CD14-positive monocyte (primary cell): Measurements from ENCODE around the gene ST3GAL4. TPM values are rescaled to one million over a fixed set of nuclear protein-coding genes. Genes with fewer than 3 reads are reported as not detected.
"Not testable (repeated sequence)": the region's sequence is repeated elsewhere in the genome, so short reads cannot be mapped to it uniquely, and the experiment has no call there.

Source experiments
- DNase-seq, 3 donors: peaks; one replicate each; pipeline ENCODE4 v3.0.0-alpha.2; 2011 to 2022
- H2AFZ ChIP-seq: 2 replicates; pipeline ENCODE4 v1.6.0; 2012; ENCODE audit warnings: mild to moderate bottlenecking, low read depth, low read length, inconsistent platforms; ENCODE audit not compliant: insufficient read depth, poor library complexity, severe bottlenecking
- H3K27ac ChIP-seq, 2 donors: 1 replicate in 1 of 2; 2 replicates in 1 of 2; pipeline ENCODE4 v1.5.1; 2012 to 2013; ENCODE audit warnings: low read length in 2 of 2, control low read depth in 1 of 2, inconsistent platforms in 1 of 2, low read depth in 1 of 2, mild to moderate bottlenecking in 1 of 2
- H3K27me3 ChIP-seq, 2 donors: one replicate each; pipeline versions ENCODE4 v1.6.0 to v1.6.1; 2011 to 2013; ENCODE audit warnings: low read length in 2 of 2; ENCODE audit not compliant: control insufficient read depth in 2 of 2, insufficient read depth in 2 of 2
- H3K36me3 ChIP-seq, 2 donors: replicated peaks in 1 of 2; 1 replicate in 1 of 2; 2 replicates in 1 of 2; pipeline versions ENCODE4 v1.5.1 to v1.6.1; 2012 to 2013; ENCODE audit warnings: low read length in 2 of 2, control low read depth in 1 of 2, inconsistent platforms in 1 of 2, mild to moderate bottlenecking in 1 of 2; ENCODE audit not compliant: insufficient read depth in 2 of 2, control insufficient read depth in 1 of 2
- H3K4me1 ChIP-seq, 2 donors: 1 replicate in 1 of 2; 2 replicates in 1 of 2; pipeline versions ENCODE4 v1.5.1 to v1.6.1; 2012 to 2013; ENCODE audit warnings: low read length in 2 of 2, control low read depth in 1 of 2, inconsistent platforms in 1 of 2, mild to moderate bottlenecking in 1 of 2, moderate library complexity in 1 of 2; ENCODE audit not compliant: insufficient read depth in 2 of 2, control insufficient read depth in 1 of 2
- H3K4me2 ChIP-seq: replicated peaks from 2 replicates; pipeline ENCODE3; 2012; ENCODE audit warnings: low read length, moderate library complexity, mild to moderate bottlenecking; ENCODE audit not compliant: poor library complexity, severe bottlenecking; ENCODE audit errors: extremely low read depth
- H3K4me3 ChIP-seq, 3 experiments: fragments of 200-600 bp in 1 of 3; sonication (generic) in 1 of 3; replicated peaks in 1 of 3; 1 replicate in 2 of 3; 2 replicates in 1 of 3; pipeline ENCODE4 v1.5.1; 2011 to 2013; ENCODE audit warnings: low read length in 3 of 3, mild to moderate bottlenecking in 3 of 3, control low read depth in 2 of 3, low read depth in 2 of 3, inconsistent platforms in 1 of 3, moderate library complexity in 1 of 3
- H3K79me2 ChIP-seq: 2 replicates; pipeline ENCODE4 v1.6.0; 2012; ENCODE audit warnings: mild to moderate bottlenecking, control low read depth, inconsistent platforms, low read length, moderate library complexity; ENCODE audit not compliant: insufficient read depth
- H3K9ac ChIP-seq: 2 replicates; pipeline ENCODE4 v1.6.0; 2017; ENCODE audit warnings: low read length, mild to moderate bottlenecking; ENCODE audit not compliant: insufficient read depth, poor library complexity, severe bottlenecking
- H3K9me3 ChIP-seq, 2 donors: replicated peaks in 1 of 2; 1 replicate in 1 of 2; 2 replicates in 1 of 2; pipeline versions ENCODE4 v1.5.1 to v1.6.1; 2012 to 2013; ENCODE audit warnings: low read length in 2 of 2, control low read depth in 1 of 2; ENCODE audit not compliant: control insufficient read depth in 1 of 2, insufficient read depth in 1 of 2
- H4K20me1 ChIP-seq: 2 replicates; pipeline ENCODE4 v1.6.0; 2012; ENCODE audit warnings: mild to moderate bottlenecking, low read length, control low read depth, moderate library complexity; ENCODE audit not compliant: insufficient read depth
- H3K27ac Mint-ChIP-seq, 7 donors: one replicate each; pipeline ENCODE4 v1.8.0; 2020; ENCODE audit warnings: mild to moderate bottlenecking in 7 of 7, mixed read lengths in 7 of 7, moderate library complexity in 6 of 7, inconsistent platforms in 2 of 7
- H3K27me3 Mint-ChIP-seq, 3 donors: one replicate each; pipeline ENCODE4 v1.8.0; 2021 to 2022; ENCODE audit warnings: low read depth in 3 of 3, mild to moderate bottlenecking in 3 of 3, mixed read lengths in 3 of 3, moderate library complexity in 3 of 3, inconsistent platforms in 1 of 3
- H3K36me3 Mint-ChIP-seq, 2 donors: one replicate each; pipeline ENCODE4 v1.8.0; 2020; ENCODE audit warnings: mixed read lengths in 2 of 2, inconsistent platforms in 1 of 2, mild to moderate bottlenecking in 1 of 2
- H3K4me1 Mint-ChIP-seq: one replicate; pipeline ENCODE4 v1.8.0; 2020; ENCODE audit warnings: mild to moderate bottlenecking, mixed read lengths
- H3K4me3 Mint-ChIP-seq, 2 donors: one replicate each; pipeline ENCODE4 v1.8.0; 2020; ENCODE audit warnings: mild to moderate bottlenecking in 2 of 2, mixed read lengths in 2 of 2, moderate library complexity in 1 of 2
- H3K9me3 Mint-ChIP-seq, 7 donors: one replicate each; pipeline ENCODE4 v1.8.0; 2020 to 2022; ENCODE audit warnings: mixed read lengths in 7 of 7, mild to moderate bottlenecking in 6 of 7, moderate library complexity in 6 of 7, inconsistent platforms in 2 of 7
- CTCF ChIP-seq: fragments of 200-600 bp; IDR thresholded peaks from one replicate; pipeline ENCODE4 v1.8.0; 2022; ENCODE audit warnings: antibody characterized with exemption, mild to moderate bottlenecking
- WGBS: methylation state at CpG from one replicate; pipeline ENCODE4 v1.1.5; 2013; ENCODE audit warnings: missing lambda C conversion rate; ENCODE audit not compliant: insufficient coverage; 5-methylcytosine and 5-hydroxymethylcytosine counted together
- intact Hi-C, 2 donors: fragments of 100-400 bp; cut with micrococcal nuclease; formaldehyde crosslinking; loops; one replicate each; pipeline versions ENCODE4 v1.15.0 to v1.15.1; 2023
- polyA plus RNA-seq, 3 donors: library from polyadenylated mRNA; depleted of rRNA in 1 of 3; unstranded in 2 of 3; stranded (reverse) in 1 of 3; fragments of 300-500 nt in 2 of 3; fragments of >200 nt in 1 of 3; fragmentation: Illumina TruSeq in 2 of 3; gene quantifications; 1 replicate in 2 of 3; 2 replicates in 1 of 3; pipeline ENCODE4 v1.2.3, GENCODE V29; 2012 to 2021

The ST3GAL4 gene
- polyA plus RNA-seq, 3 donors: 7.8 to 14.3 (median 10.1) TPM

DNA sequence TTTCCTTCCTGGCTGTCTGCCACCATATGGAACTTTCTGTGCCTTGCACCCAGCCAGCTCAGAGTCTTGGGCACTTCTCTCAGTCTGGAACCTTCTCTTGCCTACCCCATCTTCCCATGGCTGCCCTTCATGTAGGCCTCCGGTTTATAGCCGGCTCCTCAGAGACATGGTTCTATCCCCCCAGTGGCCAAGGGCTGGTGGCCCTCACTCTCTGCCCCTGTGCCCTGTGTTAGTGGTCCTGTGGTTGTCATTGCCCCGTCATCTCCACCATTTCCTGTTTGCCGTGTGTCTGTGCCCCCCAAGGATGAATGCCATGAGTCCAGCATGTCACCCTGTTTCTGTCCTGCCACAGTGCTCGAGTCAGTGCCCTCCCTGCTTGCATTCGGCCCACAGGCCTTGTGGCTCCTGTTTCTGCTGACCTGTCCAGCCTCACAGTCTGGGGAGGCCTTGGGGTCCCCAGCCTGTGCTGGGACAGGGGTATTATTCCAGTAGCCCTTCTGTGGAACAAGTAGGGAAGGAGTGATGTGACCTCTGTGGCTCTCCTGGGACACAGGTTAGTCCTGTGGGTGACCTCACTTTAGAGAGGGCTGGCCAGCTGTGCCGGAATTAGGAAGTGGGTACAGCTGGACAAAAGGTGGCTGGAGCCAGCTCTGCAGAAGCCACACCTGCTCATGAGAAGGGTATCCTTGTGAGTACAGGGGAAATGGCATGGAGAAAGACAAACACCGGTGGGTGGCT is 30.7 kb downstream of the ST3GAL4 start:
- Histone ChIP-seq H3K27me3 (no peaks in the 10 kb centered on the region), H3K36me3 (no peaks in the 10 kb centered on the region), H3K9ac (no peak overlapping the region), H4K20me1 (no peaks in the 10 kb centered on the region), H2AFZ (peak overlapping the region; percentile 37), H3K9me3 (no peaks in the 10 kb centered on the region), H3K4me3 (peak overlapping the region in 1 of 3 experiments; percentile 35), H3K27ac (peak overlapping the region; percentile 33 to 57), H3K79me2 (peaks cover 41% of the 10 kb centered on the region), H3K4me2 (peak overlapping the region; percentile 2), H3K4me1 (peaks cover 22 to 25% of the 10 kb centered on the region in 2 donors)
- no peaks in the 10 kb centered on the region for H3K9me3 Mint-ChIP-seq
- H3K27ac Mint-ChIP-seq: peak overlapping the region in 5 of 7 donors; percentile 78 to 84 (median 80)
- TF ChIP-seq CTCF: no peak
- peaks cover 0 to 3% (median 0%) of the 10 kb centered on the region in 3 donors for H3K27me3 Mint-ChIP-seq
- peaks cover 26% of the 10 kb centered on the region for H3K4me1 Mint-ChIP-seq
- H3K36me3 Mint-ChIP-seq: no peaks in the 10 kb centered on the region
- peak overlapping the region in 1 of 2 donors; percentile 60 for H3K4me3 Mint-ChIP-seq
- intact Hi-C loops: no loop called here
- 54% methylated on average over 5 of the region's 8 CpGs for WGBS
- no peak for DNase-seq

DNA sequence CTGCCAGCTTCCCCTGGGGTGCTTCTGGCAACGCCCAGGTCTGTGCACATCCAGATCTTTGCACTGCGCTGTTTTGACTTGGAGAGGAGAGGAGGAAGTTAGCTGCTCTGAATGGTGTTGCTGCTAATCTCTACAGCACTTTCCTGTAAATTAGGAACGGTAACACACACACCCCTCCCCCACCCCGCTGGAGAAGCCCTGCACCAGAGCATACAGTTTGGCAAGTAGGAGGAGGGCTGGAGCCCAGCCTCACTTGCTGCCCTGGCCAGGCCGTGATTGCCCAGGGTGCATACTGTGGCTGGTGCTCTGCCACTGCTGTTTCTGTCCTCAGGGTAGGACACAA is 31.2 kb downstream of the ST3GAL4 start:
- peaks cover 41% of the 10 kb centered on the region for H3K79me2 ChIP-seq
- H2AFZ ChIP-seq: peak overlapping the region; percentile 37
- intact Hi-C loops, H3K9me3 ChIP-seq, H3K27me3 Mint-ChIP-seq, H3K9me3 Mint-ChIP-seq, H3K9ac ChIP-seq, H3K27me3 ChIP-seq, H3K36me3 Mint-ChIP-seq, H3K36me3 ChIP-seq, H4K20me1 ChIP-seq: not testable (repeated sequence)
- peak; percentile 29 to 43 (median 31) for DNase-seq
- Mint-ChIP-seq H3K4me1 (peaks cover 29% of the 10 kb centered on the region), H3K4me3 (peak overlapping the region; percentile 27 to 60), H3K27ac (peak overlapping the region in 5 of 7 donors; percentile 32 to 81 (median 74))
- H3K4me3 ChIP-seq: peak overlapping the region in 1 of 3 experiments; percentile 35
- peak overlapping the region; percentile 24 to 57 for H3K27ac ChIP-seq
- 0% methylated on average over 1 of the region's 5 CpGs for WGBS
- peak overlapping the region; percentile 1 for H3K4me2 ChIP-seq
- H3K4me1 ChIP-seq: peaks cover 26 to 29% of the 10 kb centered on the region in 2 donors
